ENCODE measurements around the gene ACIN1.

- TF ChIP-seq EZH2 (IDR thresholded peaks at IDR 0.05) (no peak), POLR2AphosphoS5 (IDR thresholded peaks at IDR 0.05; ENCODE audit: borderline replicate concordance, low read depth, low read length) (no peak)
These were observed 39.8 kb downstream of the ACIN1 start for GRCh38 chr14:23055147-23055550.
